ENCODE measurements around the gene UGT1A10.

UGT1A10 gene

DNA sequence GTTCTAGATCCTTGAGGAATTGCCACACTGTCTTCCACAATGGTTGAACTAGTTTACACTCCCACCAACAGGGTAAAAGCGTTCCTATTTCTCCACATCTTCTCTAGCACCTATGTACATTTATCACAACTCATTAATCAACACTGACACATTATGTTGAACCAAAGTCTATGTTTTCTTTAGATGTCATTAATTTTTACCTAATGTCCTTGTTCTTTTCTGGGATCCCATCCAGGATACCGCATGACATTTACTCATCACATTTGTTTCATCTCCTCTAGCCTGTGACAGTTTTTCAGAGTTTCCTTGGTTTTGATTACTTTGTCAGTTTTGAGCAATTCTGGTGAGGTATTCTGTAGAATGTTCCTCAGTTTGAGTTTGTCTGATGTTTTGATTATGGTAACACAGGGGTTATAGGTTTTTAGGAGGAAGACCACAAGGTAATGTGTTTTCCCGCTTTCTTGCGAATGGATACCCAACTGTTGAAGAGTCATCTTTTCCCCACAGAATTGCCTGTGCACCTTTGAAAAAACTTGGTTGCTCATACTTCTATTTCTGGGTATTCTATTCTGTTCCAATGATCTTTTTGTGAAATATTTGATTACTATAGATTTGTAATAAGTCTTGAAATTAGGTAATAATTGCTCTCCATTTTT lies 32.5 kb downstream of the UGT1A10 start:
- no peak for TF ChIP-seq JUND (IDR thresholded peaks at IDR 0.05; ENCODE audit: low read depth)
- DNase-seq (ENCODE audit: low read depth in 1 of 2, low spot score in 1 of 2) = no peak
- in situ Hi-C loops (cut with HindIII; ENCODE audit: low pct_unique_long_range_greater_than_20kb, low sequenced_read_pairs) = no loop called here

DNA sequence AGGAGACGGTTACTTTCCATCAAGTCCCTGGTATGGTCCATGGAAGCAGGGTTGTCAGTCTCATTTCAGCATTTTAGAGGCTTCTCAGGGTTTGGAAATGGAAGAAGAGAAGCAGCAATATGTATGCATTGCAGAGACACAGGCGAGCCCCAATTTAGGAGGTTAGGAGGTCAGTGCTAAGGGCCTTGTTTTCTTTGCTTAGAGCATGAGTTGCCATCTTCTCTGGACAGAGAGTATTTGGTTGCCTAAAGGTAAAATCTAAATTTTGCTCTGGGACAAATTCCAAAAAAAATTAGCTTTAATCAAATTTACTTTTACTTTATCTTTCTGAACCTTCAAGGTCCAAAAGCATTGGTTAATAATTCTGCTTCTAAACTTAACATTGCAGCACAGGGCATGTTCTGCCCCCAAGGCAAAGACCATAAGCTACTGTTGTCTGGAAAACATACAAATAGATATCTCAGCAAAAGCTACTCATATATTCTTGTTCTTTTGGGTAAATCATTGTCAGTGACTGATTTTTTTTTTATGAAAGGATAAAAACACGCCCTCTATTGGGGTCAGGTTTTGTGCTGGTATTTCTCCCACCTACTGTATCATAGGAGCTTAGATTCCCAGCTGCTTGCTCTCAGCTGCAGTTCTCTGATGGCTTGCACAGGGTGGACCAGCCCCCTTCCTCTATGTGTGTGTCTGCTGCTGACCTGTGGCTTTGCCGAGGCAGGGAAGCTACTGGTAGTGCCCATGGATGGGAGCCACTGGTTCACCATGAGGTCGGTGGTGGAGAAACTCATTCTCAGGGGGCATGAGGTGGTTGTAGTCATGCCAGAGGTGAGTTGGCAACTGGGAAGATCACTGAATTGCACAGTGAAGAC lies 35.3 kb downstream of the UGT1A10 start, which contains the start of gene UGT1A9:
TSS of gene UGT1A9 (plus strand) at position 609 of the 872 bp plus-strand sequence. CDS start at position 646, 37 bp downstream.
- TF ChIP-seq JUND (IDR thresholded peaks at IDR 0.05; ENCODE audit: low read depth) = no peak
- in situ Hi-C loops (cut with HindIII; ENCODE audit: low pct_unique_long_range_greater_than_20kb, low sequenced_read_pairs) = no loop called here
- DNase-seq (ENCODE audit: low read depth in 1 of 2, low spot score in 1 of 2) = no peak

DNA sequence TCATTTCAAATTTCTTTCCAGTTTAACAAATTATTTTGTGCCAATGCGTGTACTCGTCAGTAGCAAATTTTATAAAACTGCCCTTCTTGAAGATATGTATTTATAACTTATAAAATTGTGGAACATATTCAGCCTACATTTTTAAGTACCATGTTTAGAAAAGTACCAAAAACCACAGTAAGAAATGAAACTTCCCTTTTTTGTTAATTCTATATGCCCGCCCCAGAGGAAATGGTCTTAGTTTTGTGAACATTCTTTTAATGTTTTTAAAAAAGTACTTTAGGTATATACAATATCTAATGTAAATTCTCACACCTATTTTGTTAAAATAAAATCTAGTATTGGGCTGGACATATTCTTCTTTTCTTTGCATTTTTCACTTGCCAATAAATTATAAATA lies 36.6 kb downstream of the UGT1A10 start:
- no peak for TF ChIP-seq JUND (IDR thresholded peaks at IDR 0.05; ENCODE audit: low read depth)
- in situ Hi-C loops (cut with HindIII; ENCODE audit: low pct_unique_long_range_greater_than_20kb, low sequenced_read_pairs) = no loop called here
- DNase-seq (ENCODE audit: low read depth in 1 of 2, low spot score in 1 of 2) = no peak

DNA sequence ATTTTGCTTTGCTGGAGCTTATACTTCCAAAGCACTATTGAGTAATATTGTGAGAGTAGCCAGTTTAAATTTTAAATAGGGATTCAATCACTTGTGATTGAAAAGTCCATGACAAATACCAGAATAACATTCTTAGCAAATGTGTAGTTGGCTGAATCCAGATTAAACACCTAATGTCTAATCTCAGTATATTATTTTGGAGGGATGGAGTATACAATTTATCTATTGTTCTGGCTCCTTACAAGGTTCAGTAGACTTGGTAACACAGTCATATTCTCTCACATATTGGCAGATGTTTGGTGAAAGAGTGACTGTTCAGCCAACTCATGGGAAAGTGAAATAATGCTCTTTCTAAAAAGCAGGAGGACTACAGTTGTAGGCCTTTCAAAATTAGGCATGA lies 37.6 kb downstream of the UGT1A10 start:
- no peak for TF ChIP-seq JUND (IDR thresholded peaks at IDR 0.05; ENCODE audit: low read depth)
- in situ Hi-C loops (cut with HindIII; ENCODE audit: low pct_unique_long_range_greater_than_20kb, low sequenced_read_pairs) = no loop called here

DNA sequence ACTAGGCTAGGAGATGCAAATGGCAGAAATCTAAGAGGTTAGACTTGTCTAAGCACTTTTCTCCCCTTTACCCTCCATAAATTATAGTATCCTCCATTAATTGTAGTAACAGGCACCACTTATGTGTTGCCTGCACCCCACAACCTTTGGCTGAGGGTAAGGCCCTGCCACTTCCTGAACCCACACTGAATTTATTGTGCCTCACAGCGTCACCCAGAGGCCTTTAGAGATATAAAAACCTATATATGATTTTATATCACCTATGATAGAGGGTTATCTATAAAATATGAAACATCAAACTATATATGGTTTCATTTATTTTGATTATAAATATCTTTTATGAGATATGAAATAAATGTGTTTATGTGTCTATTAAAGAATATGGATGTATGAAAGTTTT lies 38.1 kb downstream of the UGT1A10 start:
- no peak for TF ChIP-seq JUND (IDR thresholded peaks at IDR 0.05; ENCODE audit: low read depth)
- in situ Hi-C loops (cut with HindIII; ENCODE audit: low pct_unique_long_range_greater_than_20kb, low sequenced_read_pairs) = no loop called here
- DNase-seq (ENCODE audit: low read depth in 1 of 2, low spot score in 1 of 2) = no peak

More for the DNA sequence above, 37.6 kb downstream of the UGT1A10 start:
- DNase-seq (ENCODE audit: low read depth in 1 of 2, low spot score in 1 of 2) = no peak

DNA sequence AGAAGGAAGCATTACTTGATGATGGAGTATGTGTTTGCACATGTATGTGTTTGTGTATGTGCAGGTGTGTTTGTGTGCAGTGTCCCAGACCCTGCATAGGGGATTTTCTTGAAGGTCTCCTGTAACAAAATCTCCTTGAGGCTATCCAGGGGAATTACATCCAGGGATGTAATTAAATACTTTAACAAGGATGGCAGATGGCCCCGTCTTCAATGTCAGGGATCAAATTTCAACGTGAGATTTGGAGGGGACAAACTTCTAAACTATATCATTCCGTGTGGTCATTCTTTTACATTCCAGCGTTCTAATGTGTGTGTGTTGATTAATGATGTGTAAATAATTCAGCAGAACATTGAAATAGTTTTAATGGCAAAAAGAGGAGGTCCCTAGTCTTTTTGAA lies 38.7 kb downstream of the UGT1A10 start:
- no peak for TF ChIP-seq JUND (IDR thresholded peaks at IDR 0.05; ENCODE audit: low read depth)
- in situ Hi-C loops (cut with HindIII; ENCODE audit: low pct_unique_long_range_greater_than_20kb, low sequenced_read_pairs) = no loop called here
- no peak for DNase-seq (ENCODE audit: low read depth in 1 of 2, low spot score in 1 of 2)

DNA sequence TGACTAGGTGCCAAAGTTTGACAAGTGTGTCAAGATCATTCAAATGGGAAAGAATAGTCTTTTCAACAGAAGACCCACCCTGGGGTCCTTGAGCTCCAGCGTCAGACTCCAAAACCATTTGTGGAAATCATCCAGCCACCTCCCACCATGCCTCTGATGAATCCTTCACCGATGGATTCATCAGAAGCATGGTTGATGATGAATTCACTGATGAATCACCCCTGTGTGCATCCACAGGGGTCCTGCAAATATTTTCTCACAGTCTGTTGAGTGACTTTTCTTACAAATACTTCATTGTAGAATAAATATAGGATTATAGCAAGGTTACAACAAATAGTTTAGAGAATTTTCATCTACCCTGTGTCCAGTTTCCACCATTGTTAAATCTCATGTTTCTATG lies 39.8 kb downstream of the UGT1A10 start:
- in situ Hi-C loops (cut with HindIII; ENCODE audit: low pct_unique_long_range_greater_than_20kb, low sequenced_read_pairs) = no loop called here
- DNase-seq (ENCODE audit: low read depth in 1 of 2, low spot score in 1 of 2) = no peak
- no peak for TF ChIP-seq JUND (IDR thresholded peaks at IDR 0.05; ENCODE audit: low read depth)

DNA sequence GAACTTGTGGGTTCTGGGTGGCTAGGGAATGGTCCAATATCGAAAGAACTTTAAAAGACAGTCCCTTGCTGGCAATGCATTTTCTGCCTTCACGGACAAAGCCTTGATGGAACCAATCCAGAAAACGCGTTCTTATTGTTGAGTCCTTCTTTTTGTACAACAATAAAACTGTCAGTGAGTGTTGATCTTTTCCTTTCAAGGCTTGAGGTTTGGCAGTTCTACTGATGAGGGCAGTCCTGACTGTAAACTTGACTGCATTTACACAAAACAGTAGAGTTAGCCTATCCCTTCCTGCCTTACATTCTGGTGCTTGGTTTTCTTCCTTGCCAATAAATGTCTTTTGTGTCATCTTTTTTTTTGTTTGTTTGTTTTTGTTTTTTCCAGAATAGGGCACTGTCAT lies 42.9 kb downstream of the UGT1A10 start:
- DNase-seq (ENCODE audit: low read depth in 1 of 2, low spot score in 1 of 2) = no peak
- in situ Hi-C loops (cut with HindIII; ENCODE audit: low pct_unique_long_range_greater_than_20kb, low sequenced_read_pairs) = no loop called here
- no peak for TF ChIP-seq JUND (IDR thresholded peaks at IDR 0.05; ENCODE audit: low read depth)

DNA sequence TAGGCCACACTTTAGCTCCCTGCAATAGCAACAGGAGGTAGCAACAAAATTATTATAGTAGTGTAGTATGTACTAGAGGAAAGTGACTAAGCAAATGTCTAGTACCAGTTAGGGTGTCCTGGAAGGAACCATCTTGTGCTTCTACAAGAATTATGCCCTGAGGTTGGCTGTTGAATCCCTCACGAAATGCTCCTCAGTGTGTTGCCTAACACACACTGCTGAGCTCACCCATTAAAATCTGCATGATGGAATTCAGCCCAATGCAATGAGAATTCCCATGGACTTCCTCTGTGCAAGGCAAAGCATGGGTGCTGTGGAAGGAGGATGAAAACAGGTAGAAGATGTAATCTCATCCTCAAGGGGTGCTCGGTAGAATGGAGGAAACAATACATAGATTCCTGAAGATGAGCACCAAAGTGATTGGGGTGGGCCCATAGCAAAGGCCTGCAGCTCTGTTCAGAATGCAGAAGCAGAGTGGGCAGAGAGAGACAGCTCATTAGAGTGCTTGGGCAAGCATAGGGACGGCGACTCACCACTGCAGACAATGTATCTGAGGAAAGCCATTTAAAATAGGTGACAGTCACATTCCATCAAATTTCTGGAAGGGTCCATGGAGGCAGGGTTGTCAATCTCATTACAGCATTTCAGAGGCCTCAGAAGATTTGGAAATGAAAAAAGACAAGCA lies 44.3 kb downstream of the UGT1A10 start:
- in situ Hi-C loops (cut with HindIII; ENCODE audit: low pct_unique_long_range_greater_than_20kb, low sequenced_read_pairs) = no loop called here
- TF ChIP-seq JUND (IDR thresholded peaks at IDR 0.05; ENCODE audit: low read depth) = no peak
- DNase-seq (ENCODE audit: low read depth in 1 of 2, low spot score in 1 of 2) = no peak

DNA sequence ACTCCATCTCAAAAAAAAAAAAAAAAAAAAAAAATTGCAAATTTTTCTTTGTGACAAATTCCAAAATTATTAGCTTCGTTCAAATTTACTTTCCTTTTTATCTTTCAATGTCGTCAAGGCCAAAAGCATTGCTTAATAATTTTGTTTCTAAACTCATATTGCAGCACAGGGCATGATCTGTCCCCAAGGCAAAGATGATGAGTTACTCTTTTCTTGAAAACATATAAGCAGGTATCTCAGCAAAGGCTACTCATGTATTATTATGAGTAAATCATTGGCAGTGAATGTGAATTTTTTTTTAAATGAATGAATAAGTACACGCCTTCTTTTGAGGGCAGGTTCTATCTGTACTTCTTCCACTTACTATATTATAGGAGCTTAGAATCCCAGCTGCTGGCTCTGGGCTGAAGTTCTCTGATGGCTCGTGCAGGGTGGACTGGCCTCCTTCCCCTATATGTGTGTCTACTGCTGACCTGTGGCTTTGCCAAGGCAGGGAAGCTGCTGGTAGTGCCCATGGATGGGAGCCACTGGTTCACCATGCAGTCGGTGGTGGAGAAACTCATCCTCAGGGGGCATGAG lies 45.4 kb downstream of the UGT1A10 start, which contains the start of gene UGT1A7:
TSS of gene UGT1A7 (plus strand) at position 381 of the 579 bp plus-strand sequence. CDS start at position 418, 37 bp downstream.
- in situ Hi-C loops (cut with HindIII; ENCODE audit: low pct_unique_long_range_greater_than_20kb, low sequenced_read_pairs) = no loop called here
- DNase-seq (ENCODE audit: low read depth in 1 of 2, low spot score in 1 of 2) = no peak
- no peak for TF ChIP-seq JUND (IDR thresholded peaks at IDR 0.05; ENCODE audit: low read depth)

DNA sequence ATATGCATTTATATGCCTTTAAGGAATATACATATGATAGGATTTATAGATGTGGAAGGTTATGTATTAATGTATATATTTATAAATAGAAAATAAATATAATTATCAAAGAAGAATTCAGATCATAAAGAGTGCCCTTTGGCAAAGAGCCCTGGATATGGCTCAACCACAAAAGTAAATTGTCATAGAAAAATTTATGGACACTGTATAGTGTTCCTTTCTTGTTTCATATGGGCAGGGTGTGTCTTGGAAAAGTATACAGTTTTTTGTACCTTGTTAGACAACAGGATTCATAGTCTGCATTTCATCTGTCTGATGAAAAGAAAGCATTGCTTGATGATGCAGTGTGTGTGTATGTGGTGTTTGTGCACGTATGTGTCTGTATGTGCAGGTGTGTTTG lies 48.4 kb downstream of the UGT1A10 start:
- DNase-seq (ENCODE audit: low read depth in 1 of 2, low spot score in 1 of 2) = no peak
- in situ Hi-C loops (cut with HindIII; ENCODE audit: low pct_unique_long_range_greater_than_20kb, low sequenced_read_pairs) = no loop called here
- no peak for TF ChIP-seq JUND (IDR thresholded peaks at IDR 0.05; ENCODE audit: low read depth)

DNA sequence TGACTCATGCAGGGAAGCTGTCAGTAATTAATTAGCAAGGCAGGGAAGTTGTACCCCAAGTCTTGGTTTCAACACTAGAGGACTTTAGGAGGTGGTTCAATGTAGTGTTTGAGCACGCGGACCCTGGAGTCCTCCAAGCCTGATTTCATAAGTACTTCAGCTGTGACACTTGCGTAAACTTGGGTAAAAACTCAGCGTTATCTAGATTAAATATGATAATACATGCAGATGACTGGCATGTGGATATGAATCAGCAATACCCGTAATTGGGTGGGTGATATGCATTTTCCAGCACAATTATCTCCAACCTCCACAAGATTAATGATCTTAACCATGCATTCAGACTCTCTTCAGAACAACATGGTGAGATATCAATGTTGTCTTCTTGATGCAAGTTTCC lies 50.7 kb downstream of the UGT1A10 start:
- TF ChIP-seq JUND (IDR thresholded peaks at IDR 0.05; ENCODE audit: low read depth) = no peak
- in situ Hi-C loops (cut with HindIII; ENCODE audit: low pct_unique_long_range_greater_than_20kb, low sequenced_read_pairs) = no loop called here

More for the DNA sequence above, 50.7 kb downstream of the UGT1A10 start:
- DNase-seq (ENCODE audit: low read depth in 1 of 2, low spot score in 1 of 2) = no peak
